ENCODE data around the gene BRS3.

BRS3 gene

DNA sequence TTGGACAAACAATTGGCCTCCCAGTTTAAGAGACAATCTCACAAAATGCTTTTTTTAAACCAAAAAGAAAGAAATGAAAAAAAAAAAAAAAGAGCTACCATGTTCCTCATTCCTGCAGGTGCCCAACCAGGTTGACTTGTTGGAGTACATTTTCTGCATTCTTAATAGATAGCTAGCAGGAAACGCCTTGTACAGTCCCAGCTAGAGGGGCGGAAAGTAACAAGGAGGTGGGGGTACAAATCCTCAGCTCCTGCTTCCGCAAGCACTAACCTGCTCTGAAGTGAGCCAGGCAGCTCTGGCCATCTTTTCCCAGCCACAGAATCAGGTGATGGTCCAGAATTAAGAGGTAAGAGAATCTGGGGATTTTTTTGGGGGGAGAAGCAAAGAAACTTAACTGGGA, 44.2 kb downstream of the BRS3 start, which contains the start of gene VGLL1:
VGLL1 (plus strand) TSS at position 265 of the 400 bp plus-strand sequence. CDS start 3,806 bp downstream, outside the sequence.
- Histone ChIP-seq H3K4me2 (ENCODE audit: low read length) (no peak within 1 kb of the TSS), H3K79me2 (no peaks in the 10 kb centered on the region), H3K27ac (no peak within 1 kb of the TSS), H3K4me1 (no peaks in the 10 kb centered on the region), H3K4me3 (ENCODE audit: low read depth, low read length) (no peak within 1 kb of the TSS), H2AFZ (no peak within 1 kb of the TSS), H3K27me3 (ENCODE audit: control insufficient read depth, insufficient read depth, low read length) (no peaks in the 10 kb centered on the region), H3K9me3 (ENCODE audit: control insufficient read depth, low read length) (no peaks in the 10 kb centered on the region), H3K9ac (no peak within 1 kb of the TSS), H3K36me3 (ENCODE audit: control insufficient read depth, insufficient read depth, low read length) (no peaks in the 10 kb centered on the region)
- no peak for TF ChIP-seq CTCF (IDR thresholded peaks at IDR 0.05)

DNA sequence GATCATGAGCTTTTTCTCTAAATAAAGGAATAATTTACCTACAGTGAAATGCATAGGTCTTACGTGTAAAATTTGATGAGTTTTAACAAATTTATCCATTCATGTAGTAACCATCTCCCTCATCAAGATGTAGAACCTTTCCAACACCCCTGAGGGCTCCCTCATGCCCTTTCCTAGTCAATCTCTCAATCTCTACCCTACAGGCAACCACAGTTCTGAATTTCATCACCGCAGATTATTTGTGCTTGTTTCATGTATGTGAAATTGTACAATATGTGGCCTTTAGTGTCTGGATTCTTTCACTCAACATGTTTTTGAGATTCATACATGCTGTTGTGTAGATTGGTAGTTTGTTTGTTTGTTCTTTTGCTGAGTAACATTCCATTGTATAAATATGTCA, 46.4 kb downstream of the BRS3 start:
- H2AFZ ChIP-seq, result no peak overlapping the region
- no peak for TF ChIP-seq CTCF (IDR thresholded peaks at IDR 0.05)
- H3K4me2 ChIP-seq (ENCODE audit: low read length), result no peak overlapping the region
- no peaks in the 10 kb centered on the region for H3K4me1 ChIP-seq
- H3K36me3 ChIP-seq (ENCODE audit: control insufficient read depth, insufficient read depth, low read length), result no peaks in the 10 kb centered on the region
- no peak overlapping the region for H3K4me3 ChIP-seq (ENCODE audit: low read depth, low read length)
- H3K79me2 ChIP-seq, result no peaks in the 10 kb centered on the region
- H3K27ac ChIP-seq, result no peak overlapping the region
- no peaks in the 10 kb centered on the region for H3K9me3 ChIP-seq (ENCODE audit: control insufficient read depth, low read length)
- H3K9ac ChIP-seq, result no peak overlapping the region
- no peaks in the 10 kb centered on the region for H3K27me3 ChIP-seq (ENCODE audit: control insufficient read depth, insufficient read depth, low read length)

- H3K79me2 ChIP-seq, result no peaks in the 10 kb centered on the region
- H2AFZ ChIP-seq, result no peak overlapping the region
- no peak for TF ChIP-seq CTCF (IDR thresholded peaks at IDR 0.05)
- H3K27me3 ChIP-seq (ENCODE audit: control insufficient read depth, insufficient read depth, low read length), result no peaks in the 10 kb centered on the region
- H3K4me3 ChIP-seq (ENCODE audit: low read depth, low read length), result no peak overlapping the region
- no peaks in the 10 kb centered on the region for H3K9me3 ChIP-seq (ENCODE audit: control insufficient read depth, low read length)
- H3K36me3 ChIP-seq (ENCODE audit: control insufficient read depth, insufficient read depth, low read length), result no peaks in the 10 kb centered on the region
- H3K4me2 ChIP-seq (ENCODE audit: low read length), result no peak overlapping the region
- H3K9ac ChIP-seq, result no peak overlapping the region
- no peaks in the 10 kb centered on the region for H3K4me1 ChIP-seq
- H3K27ac ChIP-seq, result no peak overlapping the region
Observed at GRCh38 chrX:136538811-136539210, 51.1 kb downstream of the BRS3 start.

DNA sequence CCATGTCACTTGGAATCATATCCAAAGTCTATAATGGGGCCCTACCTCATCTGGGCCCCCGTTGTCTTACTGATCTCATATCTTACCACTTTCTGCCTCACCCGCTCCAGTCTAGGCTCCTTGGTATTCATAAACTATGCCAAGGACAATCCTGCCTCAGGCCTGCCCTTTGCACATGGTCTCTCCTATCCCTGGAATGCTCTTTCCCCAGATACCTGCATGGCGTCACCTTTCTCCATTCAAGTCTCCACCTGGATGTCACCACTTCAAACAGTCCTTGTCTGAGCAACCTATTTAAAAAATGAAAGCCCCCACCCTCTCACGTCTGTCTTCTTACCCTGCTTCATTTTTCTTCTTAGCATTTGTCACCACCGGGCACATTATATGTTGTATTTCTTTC, 52.5 kb downstream of the BRS3 start:
- no peak overlapping the region for H3K4me2 ChIP-seq (ENCODE audit: low read length)
- no peak for TF ChIP-seq CTCF (IDR thresholded peaks at IDR 0.05)
- no peaks in the 10 kb centered on the region for H3K36me3 ChIP-seq (ENCODE audit: control insufficient read depth, insufficient read depth, low read length)
- no peak overlapping the region for H3K27ac ChIP-seq
- H3K79me2 ChIP-seq, result no peaks in the 10 kb centered on the region
- H2AFZ ChIP-seq, result no peak overlapping the region
- H3K4me3 ChIP-seq (ENCODE audit: low read depth, low read length), result no peak overlapping the region
- no peaks in the 10 kb centered on the region for H3K9me3 ChIP-seq (ENCODE audit: control insufficient read depth, low read length)
- H3K27me3 ChIP-seq (ENCODE audit: control insufficient read depth, insufficient read depth, low read length), result no peaks in the 10 kb centered on the region
- H3K9ac ChIP-seq, result no peak overlapping the region
- no peaks in the 10 kb centered on the region for H3K4me1 ChIP-seq

DNA sequence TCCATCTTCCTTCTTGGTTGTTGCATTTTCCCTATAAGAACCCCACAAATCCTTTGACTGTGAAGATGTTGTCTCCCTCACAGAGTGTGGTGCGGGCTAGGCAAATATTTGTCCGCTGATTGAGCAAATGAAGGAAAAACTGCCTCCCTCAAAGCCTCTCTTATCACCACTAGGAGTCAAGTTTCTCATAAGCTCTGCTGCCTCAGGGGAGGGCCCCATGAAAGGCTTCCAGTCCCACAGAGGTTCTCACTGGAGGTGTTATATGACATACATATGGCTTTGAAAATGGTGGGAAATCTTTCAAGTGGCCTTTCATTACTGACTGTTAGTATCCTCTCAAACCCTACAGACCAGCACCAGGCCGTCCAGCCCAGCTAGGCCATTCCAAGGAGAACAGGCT, 53.5 kb downstream of the BRS3 start:
- no peak for TF ChIP-seq CTCF (IDR thresholded peaks at IDR 0.05)
- Histone ChIP-seq H3K9ac (no peak overlapping the region), H3K9me3 (ENCODE audit: control insufficient read depth, low read length) (no peaks in the 10 kb centered on the region), H3K27ac (no peak overlapping the region), H3K4me3 (ENCODE audit: low read depth, low read length) (no peak overlapping the region), H3K4me1 (no peaks in the 10 kb centered on the region), H3K4me2 (ENCODE audit: low read length) (no peak overlapping the region), H3K79me2 (no peaks in the 10 kb centered on the region), H3K27me3 (ENCODE audit: control insufficient read depth, insufficient read depth, low read length) (no peaks in the 10 kb centered on the region), H3K36me3 (ENCODE audit: control insufficient read depth, insufficient read depth, low read length) (no peaks in the 10 kb centered on the region), H2AFZ (peak overlapping the region; percentile 42)

Measured in parathyroid adenoma (tissue), 2 donors.